Endodermal cell (in vitro differentiated cells): Measurements from ENCODE around the gene GTF2A2. TPM values are rescaled to one million over a fixed set of nuclear protein-coding genes. Genes with fewer than 3 reads are reported as not detected.

Experiments
- DNase-seq: peaks from one replicate; pipeline ENCODE4 v3.0.0-alpha.2; 2017
- H3K27ac ChIP-seq: 2 replicates; pipeline ENCODE4 v1.5.1; 2013; ENCODE audit warnings: mild to moderate bottlenecking, low read depth, low read length, moderate library complexity
- H3K27me3 ChIP-seq: 2 replicates; pipeline ENCODE4 v1.6.1; 2013; ENCODE audit warnings: mild to moderate bottlenecking, low read length, moderate library complexity; ENCODE audit not compliant: insufficient read depth, control insufficient read depth, poor library complexity, severe bottlenecking
- H3K36me3 ChIP-seq: 2 replicates; pipeline ENCODE4 v1.7.0; 2013; ENCODE audit warnings: mild to moderate bottlenecking, low read length, moderate library complexity; ENCODE audit not compliant: control insufficient read depth, insufficient read depth
- H3K4me1 ChIP-seq: one replicate; pipeline ENCODE4 v1.7.0; 2013; ENCODE audit warnings: low read length; ENCODE audit not compliant: control insufficient read depth, insufficient read depth
- H3K4me3 ChIP-seq: 2 replicates; pipeline ENCODE4 v1.5.1; 2013; ENCODE audit warnings: mild to moderate bottlenecking, low read length, moderate library complexity
- H3K9ac ChIP-seq: 2 replicates; pipeline ENCODE4 v1.6.1; 2013; ENCODE audit warnings: mild to moderate bottlenecking, low read length, moderate library complexity; ENCODE audit not compliant: poor library complexity, severe bottlenecking; ENCODE audit errors: extremely low read depth
- H3K9me3 ChIP-seq: 2 replicates; pipeline ENCODE4 v1.6.1; 2013; ENCODE audit warnings: mild to moderate bottlenecking, low read length, moderate library complexity; ENCODE audit not compliant: control insufficient read depth
- H3K27ac Mint-ChIP-seq: 2 replicates; pipeline ENCODE4 v1.8.0; 2020; ENCODE audit warnings: mixed read lengths
- H3K27me3 Mint-ChIP-seq: 2 replicates; pipeline ENCODE4 v1.8.0; 2021; ENCODE audit warnings: mild to moderate bottlenecking, mixed read lengths; ENCODE audit not compliant: insufficient read depth
- H3K36me3 Mint-ChIP-seq: 2 replicates; pipeline ENCODE4 v1.8.0; 2020; ENCODE audit warnings: low read depth, mixed read lengths
- H3K4me1 Mint-ChIP-seq: 2 replicates; pipeline ENCODE4 v1.8.0; 2020; ENCODE audit warnings: mixed read lengths
- H3K4me3 Mint-ChIP-seq: 2 replicates; pipeline ENCODE4 v1.8.0; 2020; ENCODE audit warnings: mild to moderate bottlenecking, moderate library complexity, mixed read lengths
- H3K9me3 Mint-ChIP-seq: 2 replicates; pipeline ENCODE4 v1.8.0; 2020; ENCODE audit warnings: mild to moderate bottlenecking, mixed read lengths
- WGBS, 2 experiments: methylation state at CpG; one replicate each; pipeline versions ENCODE4 v1.1.5 to v1.1.7; 2013; ENCODE audit warnings: missing lambda C conversion rate in 2 of 2, mixed read lengths in 1 of 2; ENCODE audit not compliant: insufficient coverage in 1 of 2, insufficient read length in 1 of 2; 5-methylcytosine and 5-hydroxymethylcytosine counted together
- total RNA-seq, 2 donors: library from RNA; stranded (reverse); fragmentation: NEBNext Ultra II Directional in 1 of 2; extraction: Animal tissue kit (Norgen Biotek cat#: 25700) in 1 of 2; gene quantifications; 2 replicates in 1 of 2; 3 replicates in 1 of 2; pipeline ENCODE4 v1.2.1, GENCODE V29; 2021
- TF ChIP-seq, protein P1 (sequence below): fragments of 200-600 bp; sonication (generic); conservative IDR thresholded peaks from 2 replicates; pipeline ENCODE4 v1.5.0; 2021; ENCODE audit warnings: antibody characterized with exemption, mild to moderate bottlenecking

Gene GTF2A2
- total RNA-seq, 2 donors from 2014 or later: 168 to 246 TPM

DNA sequence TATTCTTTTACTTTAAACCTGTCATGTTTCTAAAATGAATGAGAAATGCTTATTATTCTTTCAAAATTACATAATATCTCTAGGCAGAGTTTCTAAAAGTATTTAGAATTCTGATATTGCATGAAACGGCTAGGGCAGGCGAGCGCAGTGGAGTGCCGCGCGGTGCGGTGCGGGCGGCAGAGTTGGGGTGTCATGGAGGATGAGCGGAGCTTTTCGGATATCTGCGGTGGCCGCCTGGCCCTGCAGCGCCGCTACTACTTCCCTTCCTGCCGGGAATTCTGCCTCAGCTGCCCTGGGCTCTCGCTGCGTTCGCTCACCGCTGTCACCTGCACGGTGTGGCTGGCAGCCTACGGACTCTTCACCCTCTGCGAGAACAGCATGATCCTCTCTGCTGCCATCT is 19.2 kb upstream of the GTF2A2 start:
- Histone ChIP-seq H3K36me3 (peaks cover 89% of the 10 kb centered on the region), H3K4me1 (peaks cover 6% of the 10 kb centered on the region), H3K9me3 (no peaks in the 10 kb centered on the region), H3K4me3 (no peak overlapping the region), H3K27me3 (no peaks in the 10 kb centered on the region), H3K27ac (no peak overlapping the region), H3K9ac (no peak overlapping the region)
- no peak for DNase-seq
- H3K9me3 Mint-ChIP-seq: no peaks in the 10 kb centered on the region
- TF ChIP-seq, protein P1, sequence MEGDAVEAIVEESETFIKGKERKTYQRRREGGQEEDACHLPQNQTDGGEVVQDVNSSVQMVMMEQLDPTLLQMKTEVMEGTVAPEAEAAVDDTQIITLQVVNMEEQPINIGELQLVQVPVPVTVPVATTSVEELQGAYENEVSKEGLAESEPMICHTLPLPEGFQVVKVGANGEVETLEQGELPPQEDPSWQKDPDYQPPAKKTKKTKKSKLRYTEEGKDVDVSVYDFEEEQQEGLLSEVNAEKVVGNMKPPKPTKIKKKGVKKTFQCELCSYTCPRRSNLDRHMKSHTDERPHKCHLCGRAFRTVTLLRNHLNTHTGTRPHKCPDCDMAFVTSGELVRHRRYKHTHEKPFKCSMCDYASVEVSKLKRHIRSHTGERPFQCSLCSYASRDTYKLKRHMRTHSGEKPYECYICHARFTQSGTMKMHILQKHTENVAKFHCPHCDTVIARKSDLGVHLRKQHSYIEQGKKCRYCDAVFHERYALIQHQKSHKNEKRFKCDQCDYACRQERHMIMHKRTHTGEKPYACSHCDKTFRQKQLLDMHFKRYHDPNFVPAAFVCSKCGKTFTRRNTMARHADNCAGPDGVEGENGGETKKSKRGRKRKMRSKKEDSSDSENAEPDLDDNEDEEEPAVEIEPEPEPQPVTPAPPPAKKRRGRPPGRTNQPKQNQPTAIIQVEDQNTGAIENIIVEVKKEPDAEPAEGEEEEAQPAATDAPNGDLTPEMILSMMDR: no peak
- no peaks in the 10 kb centered on the region for H3K27me3 Mint-ChIP-seq
- H3K36me3 Mint-ChIP-seq: peaks cover 79% of the 10 kb centered on the region
- peaks cover 6% of the 10 kb centered on the region for H3K4me1 Mint-ChIP-seq
- no peak overlapping the region for H3K4me3 Mint-ChIP-seq
- WGBS, 2 experiments: 94 to 96% methylated on average over 19 to 23 of the region's 23 CpGs
- H3K27ac Mint-ChIP-seq: no peak overlapping the region

DNA sequence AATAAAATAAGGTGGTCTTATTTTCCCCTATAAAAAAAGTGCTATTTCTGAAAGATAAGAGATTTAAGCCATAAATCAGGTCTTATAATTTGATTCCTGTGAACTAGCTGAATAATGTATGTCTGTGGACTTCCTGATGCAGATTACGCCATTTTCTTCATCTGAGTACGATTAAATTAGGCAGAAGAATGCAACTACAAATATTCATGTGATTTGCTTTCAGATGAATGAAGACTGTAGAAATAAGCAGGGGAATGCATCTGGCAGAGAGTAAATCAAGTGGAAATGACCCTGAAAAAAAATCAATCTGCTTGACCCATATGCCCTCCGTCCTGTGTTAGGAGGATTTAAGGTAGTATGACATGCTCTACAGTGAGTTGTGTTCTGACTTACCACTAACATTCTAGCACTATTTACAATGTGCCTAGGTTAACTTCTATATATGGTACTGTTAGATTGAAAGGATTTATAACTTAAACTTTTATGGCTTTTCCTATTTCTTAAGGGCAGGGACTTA is 17.1 kb upstream of the GTF2A2 start:
- Histone ChIP-seq H3K27ac (no peak overlapping the region), H3K27me3 (no peaks in the 10 kb centered on the region), H3K4me1 (no peaks in the 10 kb centered on the region), H3K36me3 (peaks cover 85% of the 10 kb centered on the region), H3K4me3 (no peak overlapping the region), H3K9ac (no peak overlapping the region), H3K9me3 (no peaks in the 10 kb centered on the region)
- Mint-ChIP-seq H3K27me3 (no peaks in the 10 kb centered on the region), H3K36me3 (peaks cover 75% of the 10 kb centered on the region), H3K9me3 (no peaks in the 10 kb centered on the region), H3K27ac (no peak overlapping the region), H3K4me1 (no peaks in the 10 kb centered on the region), H3K4me3 (no peak overlapping the region)
- 95 to 99% methylated on average over 2 to 3 of the region's 3 CpGs for WGBS, 2 experiments
- no peak for DNase-seq
- TF ChIP-seq, protein P1: no peak

DNA sequence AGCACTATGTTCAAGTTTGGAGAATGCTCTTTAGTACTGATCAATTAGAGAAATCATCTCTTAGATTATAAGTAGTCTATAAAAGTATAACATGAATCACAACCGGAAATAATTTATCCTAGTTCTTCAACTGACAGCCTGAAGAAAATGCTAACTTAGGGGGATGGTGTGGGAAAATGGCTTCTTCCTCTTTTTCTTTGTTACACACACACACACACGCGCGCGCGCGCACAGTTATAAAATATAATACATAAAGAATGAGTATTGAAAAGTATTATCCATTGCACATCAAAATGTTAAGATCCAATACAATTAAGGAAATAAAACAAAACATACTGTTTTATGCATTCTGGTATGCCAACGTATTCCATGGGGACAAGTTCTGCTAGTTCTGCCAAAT is 11.2 kb upstream of the GTF2A2 start:
- H3K9me3 ChIP-seq: no peaks in the 10 kb centered on the region
- no peaks in the 10 kb centered on the region for H3K4me1 ChIP-seq
- H3K36me3 ChIP-seq: peaks cover 81% of the 10 kb centered on the region
- Mint-ChIP-seq H3K36me3 (peaks cover 56% of the 10 kb centered on the region), H3K27me3 (no peaks in the 10 kb centered on the region), H3K4me3 (no peak overlapping the region), H3K27ac (no peak overlapping the region), H3K4me1 (no peaks in the 10 kb centered on the region), H3K9me3 (no peaks in the 10 kb centered on the region)
- no peak overlapping the region for H3K4me3 ChIP-seq
- TF ChIP-seq, protein P1: no peak
- no peak for DNase-seq
- no peaks in the 10 kb centered on the region for H3K27me3 ChIP-seq
- H3K27ac ChIP-seq: no peak overlapping the region
- WGBS, 2 experiments: 86 to 100% methylated on average over 1 of the region's 8 CpGs
- no peak overlapping the region for H3K9ac ChIP-seq
